HCT116 (cell line): Measurements from ENCODE around the gene MLX.
"Not testable (repeated sequence)": the region's sequence is repeated elsewhere in the genome, so short reads cannot be mapped to it uniquely, and the experiment has no call there.

Source experiments
- CEBPB ChIP-seq: IDR thresholded peaks from 2 replicates; pipeline ENCODE4 v1.6.1; 2012; ENCODE audit warnings: low read depth
- CTCF ChIP-seq, 3 experiments: fragments of 200-600 bp in 1 of 3; sonication (generic) in 1 of 3; IDR thresholded peaks in 2 of 3; conservative IDR thresholded peaks in 1 of 3; 2 replicates each; pipeline ENCODE4 v1.5.1; 2012 to 2017; ENCODE audit warnings: low read depth in 2 of 3, low read length in 2 of 3, antibody characterized with exemption in 1 of 3, borderline replicate concordance in 1 of 3, control low read depth in 1 of 3, mild to moderate bottlenecking in 1 of 3, mixed read lengths in 1 of 3, mixed run types in 1 of 3, moderate library complexity in 1 of 3; ENCODE audit not compliant: insufficient read depth in 1 of 3
- EZH2 ChIP-seq: fragments of 200-600 bp; sonication (generic); IDR thresholded peaks from 2 replicates; pipeline ENCODE4 v1.6.1; 2017; ENCODE audit warnings: antibody characterized with exemption, mixed run types
- FOSL1 ChIP-seq: IDR thresholded peaks from 2 replicates; pipeline ENCODE4 v1.6.1; 2012; ENCODE audit warnings: low read depth
- POLR2A ChIP-seq: IDR thresholded peaks from 2 replicates; pipeline ENCODE4 v1.7.0; 2011; ENCODE audit warnings: borderline replicate concordance; ENCODE audit not compliant: insufficient read depth, insufficient read length; ENCODE audit errors: extremely low read depth
- POLR2AphosphoS5 ChIP-seq: IDR thresholded peaks from 2 replicates; pipeline ENCODE4 v1.6.1; 2011; ENCODE audit warnings: mild to moderate bottlenecking, low read depth, low read length, moderate library complexity
- SP1 ChIP-seq: IDR thresholded peaks from 2 replicates; pipeline ENCODE4 v1.6.1; 2012; ENCODE audit warnings: low read depth
- ZNF274 ChIP-seq: fragments of 200-500 bp; sonication (Bioruptor generic); IDR thresholded peaks from 2 replicates; pipeline ENCODE4 v1.6.1; 2014; ENCODE audit warnings: mild to moderate bottlenecking, low read depth, low read length, inconsistent platforms

DNA sequence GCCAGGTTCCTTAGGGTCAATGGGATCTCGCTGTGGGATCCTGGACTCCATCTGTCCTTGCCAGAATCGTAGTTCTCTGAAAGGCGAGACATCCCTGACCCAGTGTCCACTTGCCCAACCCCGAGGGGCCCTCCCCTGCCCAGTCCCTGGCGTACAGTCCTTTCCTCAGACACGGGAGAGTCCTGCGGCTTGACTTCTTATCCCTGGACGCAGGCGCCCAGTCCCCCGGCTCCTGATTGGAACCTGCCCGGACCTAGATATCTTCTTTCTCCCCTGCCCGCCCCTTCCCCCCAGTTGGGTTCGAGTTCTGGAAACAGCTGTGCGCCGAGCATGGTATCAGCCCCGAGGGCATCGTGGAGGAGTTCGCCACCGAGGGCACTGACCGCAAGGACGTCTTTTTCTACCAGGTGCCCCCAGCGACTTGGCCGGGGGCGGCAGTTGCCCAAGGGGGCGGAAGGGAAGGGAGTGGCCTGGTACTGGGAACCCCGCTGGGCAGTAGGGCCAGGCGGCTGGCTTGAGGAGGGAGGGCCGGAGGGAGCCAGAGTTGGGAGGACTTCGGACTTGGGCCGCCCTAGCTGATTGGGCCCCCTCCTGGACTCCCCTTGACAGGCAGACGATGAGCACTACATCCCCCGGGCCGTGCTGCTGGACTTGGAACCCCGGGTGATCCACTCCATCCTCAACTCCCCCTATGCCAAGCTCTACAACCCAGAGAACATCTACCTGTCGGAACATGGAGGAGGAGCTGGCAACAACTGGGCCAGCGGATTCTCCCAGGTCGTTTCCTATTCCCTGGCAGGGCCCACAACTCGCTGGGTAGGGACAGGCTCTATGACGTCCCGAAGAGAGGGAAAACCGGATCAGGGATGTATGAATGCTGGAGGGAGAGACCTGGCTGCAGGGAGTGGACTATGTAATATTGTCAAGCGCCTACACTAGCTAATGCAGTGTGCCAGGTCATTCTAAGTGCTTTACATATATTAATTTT, 43.2 kb downstream of the MLX start:
- TF ChIP-seq POLR2A; CEBPB; EZH2; POLR2AphosphoS5; FOSL1; CTCF (IDR thresholded peaks at IDR 0.05 in 2 of 3, conservative IDR thresholded peaks at IDR 0.05 in 1 of 3; ENCODE audit: borderline replicate concordance in 1 of 3, insufficient read depth in 1 of 3, low read depth in 2 of 3, low read length in 2 of 3); ZNF274; SP1: not testable (repeated sequence)
